Keratinocyte (primary cell): ENCODE measurements around the gene MDH2. TPM values are rescaled to one million over a fixed set of nuclear protein-coding genes. Genes with fewer than 3 reads are reported as not detected.

Experiments
- DNase-seq: peaks from one replicate; pipeline ENCODE4 v3.0.0-alpha.2; 2011; ENCODE audit warnings: low read depth, missing footprints, low spot score
- FAIRE-seq: peaks from 2 replicates; lab custom pipeline; 2011; peaks lifted over from hg19 to GRCh38; lab: Jason Lieb, UNC
- H2AFZ ChIP-seq: 2 replicates; pipeline ENCODE4 v1.6.0; 2012; ENCODE audit warnings: low read length, control low read depth, inconsistent platforms; ENCODE audit not compliant: control insufficient read depth
- H3K27ac ChIP-seq: 2 replicates; pipeline ENCODE4 v1.5.1; 2011; ENCODE audit warnings: low read length; ENCODE audit not compliant: control insufficient read depth, insufficient read depth
- H3K27me3 ChIP-seq: 3 replicates; pipeline ENCODE4 v1.6.0; 2011; ENCODE audit warnings: low read length; ENCODE audit not compliant: control insufficient read depth, insufficient read depth; ENCODE audit errors: extremely low read depth
- H3K36me3 ChIP-seq, 2 experiments: 2 replicates in 1 of 2; 3 replicates in 1 of 2; pipeline ENCODE4 v1.5.1; 2011; ENCODE audit warnings: low read length in 2 of 2, mild to moderate bottlenecking in 1 of 2; ENCODE audit not compliant: control insufficient read depth in 2 of 2, insufficient read depth in 2 of 2; ENCODE audit errors: extremely low read depth in 1 of 2
- H3K4me1 ChIP-seq: 3 replicates; pipeline ENCODE4 v1.5.1; 2011; ENCODE audit warnings: low read length; ENCODE audit not compliant: control insufficient read depth, insufficient read depth; ENCODE audit errors: extremely low read depth
- H3K4me2 ChIP-seq: 3 replicates; pipeline ENCODE4 v1.6.0; 2011; ENCODE audit warnings: low read depth, low read length; ENCODE audit not compliant: control insufficient read depth, insufficient read depth; ENCODE audit errors: extremely low read depth
- H3K4me3 ChIP-seq, 3 experiments: fragments of 200-600 bp in 1 of 3; sonication (generic) in 1 of 3; 2 replicates in 2 of 3; 3 replicates in 1 of 3; pipeline ENCODE4 v1.5.1; 2011 to 2016; ENCODE audit warnings: low read length in 3 of 3, mild to moderate bottlenecking in 3 of 3, control low read depth in 2 of 3, inconsistent platforms in 1 of 3, low read depth in 1 of 3, mixed read lengths in 1 of 3, mixed run types in 1 of 3, moderate library complexity in 1 of 3; ENCODE audit not compliant: control insufficient read depth in 2 of 3, insufficient read depth in 2 of 3; ENCODE audit errors: extremely low read depth in 1 of 3
- H3K79me2 ChIP-seq: 2 replicates; pipeline ENCODE4 v1.6.0; 2012; ENCODE audit warnings: low read length; ENCODE audit not compliant: control insufficient read depth, insufficient read depth
- H3K9ac ChIP-seq: 3 replicates; pipeline ENCODE4 v1.6.0; 2011; ENCODE audit warnings: low read length; ENCODE audit not compliant: control insufficient read depth, insufficient read depth; ENCODE audit errors: extremely low read depth
- H3K9me1 ChIP-seq: 3 replicates; pipeline ENCODE4 v1.6.0; 2011; ENCODE audit warnings: low read length; ENCODE audit not compliant: control insufficient read depth, insufficient read depth; ENCODE audit errors: extremely low read depth
- H3K9me3 ChIP-seq: 2 replicates; pipeline ENCODE4 v1.5.1; 2012; ENCODE audit warnings: low read depth, low read length; ENCODE audit not compliant: control insufficient read depth
- H4K20me1 ChIP-seq: 3 replicates; pipeline ENCODE4 v1.6.0; 2011; ENCODE audit warnings: low read length; ENCODE audit not compliant: control insufficient read depth, insufficient read depth; ENCODE audit errors: extremely low read depth
- EZH2 ChIP-seq: IDR thresholded peaks from one replicate; pipeline ENCODE4 v1.6.1; 2012; ENCODE audit warnings: inconsistent platforms, mild to moderate bottlenecking, low read length, moderate library complexity
- dilution Hi-C: fragments of 300-500 bp; cut with MboI; formaldehyde crosslinking; loops from one replicate; pipeline ENCODE4 v1.7.0; 2020; ENCODE audit warnings: low sequenced_read_pairs; ENCODE audit not compliant: extremely low pct_ligation_motif_present
- polyA plus RNA-seq, 5 experiments: library from polyadenylated mRNA; depleted of rRNA in 3 of 5; stranded (reverse) in 3 of 5; stranded (forward) in 1 of 5; unstranded in 1 of 5; fragments of >200 nt; gene quantifications; 1 replicate in 1 of 5; 2 replicates in 3 of 5; 3 replicates in 1 of 5; pipeline versions ENCODE4 v1.2.1 to v1.2.3, GENCODE V29; 2011 to 2012; ENCODE audit warnings: missing spikeins in 2 of 5, low read depth in 1 of 5, low replicate concordance in 1 of 5
- TF ChIP-seq, protein P1 (sequence below), 3 experiments: IDR thresholded peaks in 1 of 3; conservative IDR thresholded peaks in 1 of 3; optimal IDR thresholded peaks in 1 of 3; 2 replicates in 2 of 3; 3 replicates in 1 of 3; pipeline versions ENCODE3 to v1.5.1; 2011; ENCODE audit warnings: low read length in 3 of 3, mild to moderate bottlenecking in 3 of 3, moderate library complexity in 2 of 3, control low read depth in 1 of 3, inconsistent platforms in 1 of 3; ENCODE audit not compliant: insufficient read depth in 2 of 3; ENCODE audit errors: extremely low read depth in 1 of 3

The MDH2 gene
- polyA plus RNA-seq, 1 donor (not counting 4 experiments of a cell fraction or from before 2014, with no cell fraction given): 156 TPM

DNA sequence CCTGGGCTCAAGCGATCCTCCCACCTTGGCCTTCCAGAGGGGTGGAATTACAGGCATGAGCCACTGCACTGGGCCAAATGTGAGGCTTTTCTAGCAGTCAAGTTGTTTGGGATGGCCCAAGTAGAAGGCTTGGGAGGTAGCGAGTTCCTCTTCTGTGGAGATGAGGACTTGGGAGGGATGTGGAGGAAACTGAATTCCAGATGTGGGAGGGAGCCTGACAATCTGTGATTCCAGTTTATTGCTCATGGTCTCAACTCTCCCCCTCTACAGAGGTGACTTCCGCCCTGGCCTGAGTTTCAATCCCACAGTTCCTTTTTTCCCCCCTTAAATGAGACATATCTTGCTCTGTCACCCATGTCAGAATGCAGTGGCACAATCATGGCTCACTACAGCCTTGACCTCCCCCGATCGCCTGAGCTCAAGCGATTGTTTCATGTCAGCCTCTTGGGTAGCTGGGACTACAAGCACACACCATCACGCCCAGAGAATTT is 3.5 kb upstream of the MDH2 start:
- Histone ChIP-seq H2AFZ (no peak overlapping the region), H3K4me2 (no peak overlapping the region), H4K20me1 (peaks cover 4% of the 10 kb centered on the region), H3K27me3 (no peaks in the 10 kb centered on the region), H3K4me3 (no peak overlapping the region), H3K4me1 (peaks cover 6% of the 10 kb centered on the region), H3K9ac (no peak overlapping the region), H3K36me3 (peaks cover 4 to 8% of the 10 kb centered on the region in 2 experiments), H3K79me2 (peaks cover 59% of the 10 kb centered on the region), H3K9me1 (peaks cover 3% of the 10 kb centered on the region), H3K9me3 (no peaks in the 10 kb centered on the region), H3K27ac (no peak overlapping the region)
- FAIRE-seq (no peak), DNase-seq (no peak)
- dilution Hi-C loops: no loop called here
- TF ChIP-seq, protein P1, sequence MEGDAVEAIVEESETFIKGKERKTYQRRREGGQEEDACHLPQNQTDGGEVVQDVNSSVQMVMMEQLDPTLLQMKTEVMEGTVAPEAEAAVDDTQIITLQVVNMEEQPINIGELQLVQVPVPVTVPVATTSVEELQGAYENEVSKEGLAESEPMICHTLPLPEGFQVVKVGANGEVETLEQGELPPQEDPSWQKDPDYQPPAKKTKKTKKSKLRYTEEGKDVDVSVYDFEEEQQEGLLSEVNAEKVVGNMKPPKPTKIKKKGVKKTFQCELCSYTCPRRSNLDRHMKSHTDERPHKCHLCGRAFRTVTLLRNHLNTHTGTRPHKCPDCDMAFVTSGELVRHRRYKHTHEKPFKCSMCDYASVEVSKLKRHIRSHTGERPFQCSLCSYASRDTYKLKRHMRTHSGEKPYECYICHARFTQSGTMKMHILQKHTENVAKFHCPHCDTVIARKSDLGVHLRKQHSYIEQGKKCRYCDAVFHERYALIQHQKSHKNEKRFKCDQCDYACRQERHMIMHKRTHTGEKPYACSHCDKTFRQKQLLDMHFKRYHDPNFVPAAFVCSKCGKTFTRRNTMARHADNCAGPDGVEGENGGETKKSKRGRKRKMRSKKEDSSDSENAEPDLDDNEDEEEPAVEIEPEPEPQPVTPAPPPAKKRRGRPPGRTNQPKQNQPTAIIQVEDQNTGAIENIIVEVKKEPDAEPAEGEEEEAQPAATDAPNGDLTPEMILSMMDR (optimal IDR thresholded peaks at IDR 0.05 in 1 of 3, IDR thresholded peaks at IDR 0.05 in 1 of 3, conservative IDR thresholded peaks at IDR 0.05 in 1 of 3; ENCODE audit: extremely low read depth in 1 of 3, insufficient read depth in 2 of 3, low read length in 3 of 3): no peak
- TF ChIP-seq EZH2: no peak

DNA sequence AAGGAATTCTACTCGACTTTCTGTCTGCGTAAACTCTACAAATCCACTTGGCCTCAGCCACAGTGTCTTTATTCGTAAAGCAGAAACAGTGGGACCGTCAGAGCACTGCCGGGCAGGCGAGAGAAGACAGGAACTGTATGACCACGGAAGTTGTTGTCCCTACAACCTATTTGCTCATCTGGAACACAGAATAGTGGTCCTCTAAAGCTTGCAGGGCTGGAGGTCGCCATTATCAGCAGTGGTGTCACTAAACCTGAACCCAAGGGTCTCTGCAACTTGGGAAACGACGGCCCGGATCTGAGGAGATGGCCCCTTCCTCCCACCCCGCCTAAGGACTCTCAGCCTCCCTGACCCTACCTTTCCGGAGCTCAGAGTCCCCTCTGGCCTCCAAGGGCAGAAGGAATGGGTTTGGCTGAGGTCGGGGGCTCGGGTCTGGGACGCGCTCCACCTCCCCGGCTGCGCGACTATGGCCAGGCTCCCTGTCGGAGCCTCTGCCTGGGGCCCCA is 548 bp upstream of the MDH2 start:
- TF ChIP-seq, protein P1 (optimal IDR thresholded peaks at IDR 0.05 in 1 of 3, IDR thresholded peaks at IDR 0.05 in 1 of 3, conservative IDR thresholded peaks at IDR 0.05 in 1 of 3; ENCODE audit: extremely low read depth in 1 of 3, insufficient read depth in 2 of 3, low read length in 3 of 3): no peak
- TF ChIP-seq EZH2: no peak
- Histone ChIP-seq H3K9me1 (peaks cover 3% of the 10 kb centered on the region), H3K9ac (peak overlapping the region; percentile 99), H3K36me3 (peaks cover 4 to 18% of the 10 kb centered on the region in 2 experiments), H3K4me2 (peak overlapping the region; percentile 65), H3K4me3 (peak overlapping the region; percentile 83 to 92 (median 85)), H3K9me3 (no peaks in the 10 kb centered on the region), H2AFZ (peak overlapping the region; percentile 85), H3K27me3 (no peaks in the 10 kb centered on the region), H3K4me1 (peaks cover 8% of the 10 kb centered on the region), H4K20me1 (peaks cover 5% of the 10 kb centered on the region), H3K27ac (peak overlapping the region; percentile 94), H3K79me2 (peaks cover 85% of the 10 kb centered on the region)
- no peak for FAIRE-seq
- dilution Hi-C loops: no loop called here
- DNase-seq: no peak
